ENCODE results near the gene SUSD2. TPM values are rescaled to one million over a fixed set of nuclear protein-coding genes. Genes with fewer than 3 reads are reported as not detected.

SUSD2 gene
- total and polyA plus RNA-seq, 4 donors: 0.14 to 2.5 (median 0.52) TPM

GRCh38 chr22:24183321-24184031 is 2.2 kb downstream of the SUSD2 start (continued):
- TF ChIP-seq MAX (IDR thresholded peaks at IDR 0.05): no peak
- no peak for TF ChIP-seq FOXA2 (IDR thresholded peaks at IDR 0.05)
- TF ChIP-seq RXRA (IDR thresholded peaks at IDR 0.05): no peak
- TF ChIP-seq NR2F2 (IDR thresholded peaks at IDR 0.05): no peak
- TF ChIP-seq REST (IDR thresholded peaks at IDR 0.05): no peak
- TF ChIP-seq EGR1 (IDR thresholded peaks at IDR 0.05; ENCODE audit: low read depth in 2 of 2): no peak

GRCh38 chr22:24184057-24184798 is 2.9 kb downstream of the SUSD2 start:
- H3K9me3 ChIP-seq (ENCODE audit: control insufficient read depth in 4 of 4, low read length in 3 of 4): no peaks in the 10 kb centered on the region
- no peak overlapping the region for H3K9ac ChIP-seq (ENCODE audit: low read depth in 1 of 2, low read length in 2 of 2)
- H3K27ac ChIP-seq (ENCODE audit: low read depth in 1 of 2, low read length in 2 of 2): no peak overlapping the region
- peaks cover 0 to 8% (median 6%) of the 10 kb centered on the region in 4 donors for H3K4me1 ChIP-seq (ENCODE audit: control insufficient read depth in 4 of 4, insufficient read depth in 4 of 4, low read length in 3 of 4)
- no peak overlapping the region for H3K4me3 ChIP-seq (ENCODE audit: low read depth in 1 of 3, low read length in 3 of 3)
- 96% methylated on average over 16 of the region's 16 CpGs for WGBS
- no peaks in the 10 kb centered on the region for H3K27me3 ChIP-seq (ENCODE audit: control insufficient read depth in 4 of 4, insufficient read depth in 4 of 4, low read length in 3 of 4)
- DNase-seq (ENCODE audit: low spot score): no peak
- no peaks in the 10 kb centered on the region for H3K36me3 ChIP-seq (ENCODE audit: control insufficient read depth in 4 of 4, insufficient read depth in 3 of 4, low read depth in 1 of 4, low read length in 3 of 4)
- TF ChIP-seq GABPA (IDR thresholded peaks at IDR 0.05 in 1 of 2, conservative IDR thresholded peaks at IDR 0.05 in 1 of 2) (no peak), FOXA1 (IDR thresholded peaks at IDR 0.05) (no peak), EGR1 (IDR thresholded peaks at IDR 0.05; ENCODE audit: low read depth in 2 of 2) (no peak), CTCF (IDR thresholded peaks at IDR 0.05; ENCODE audit: low read depth, low read length, missing input control) (no peak), HNF4G (IDR thresholded peaks at IDR 0.05) (no peak), MAX (IDR thresholded peaks at IDR 0.05) (no peak), JUND (IDR thresholded peaks at IDR 0.05) (no peak), SP1 (IDR thresholded peaks at IDR 0.05) (no peak), RAD21 (IDR thresholded peaks at IDR 0.05) (no peak), YY1 (IDR thresholded peaks at IDR 0.05) (no peak), FOXA2 (IDR thresholded peaks at IDR 0.05) (no peak), RXRA (IDR thresholded peaks at IDR 0.05) (no peak), REST (IDR thresholded peaks at IDR 0.05) (no peak), ATF3 (IDR thresholded peaks at IDR 0.05) (no peak), NR2F2 (IDR thresholded peaks at IDR 0.05) (no peak), ZBTB33 (IDR thresholded peaks at IDR 0.05) (no peak), TAF1 (conservative IDR thresholded peaks at IDR 0.05) (no peak), HNF4A (conservative IDR thresholded peaks at IDR 0.05) (no peak)
